Astrocyte (in vitro differentiated cells and primary cell): ENCODE measurements around the gene SNRNP25. TPM values are rescaled to one million over a fixed set of nuclear protein-coding genes. Genes with fewer than 3 reads are reported as not detected.
A peak's percentile ranks its signal among the peaks of the same experiment; 100 is the strongest.

Source experiments
- DNase-seq: peaks from one replicate; pipeline ENCODE4 v3.0.0-alpha.2; 2010; ENCODE audit warnings: low read depth
- FAIRE-seq: peaks from 2 replicates; lab custom pipeline; 2011; peaks lifted over from hg19 to GRCh38; lab: Jason Lieb, UNC
- H2AFZ ChIP-seq: 2 replicates; pipeline ENCODE4 v1.6.0; 2012; ENCODE audit warnings: low read depth, low read length, inconsistent platforms
- H3K27ac ChIP-seq: 2 replicates; pipeline ENCODE4 v1.5.1; 2011; ENCODE audit warnings: low read depth, low read length, inconsistent platforms
- H3K27me3 ChIP-seq: 2 replicates; pipeline ENCODE4 v1.6.0; 2011; ENCODE audit warnings: low read length, inconsistent platforms; ENCODE audit not compliant: insufficient read depth
- H3K36me3 ChIP-seq: 2 replicates; pipeline ENCODE4 v1.5.1; 2011; ENCODE audit warnings: low read length, inconsistent platforms; ENCODE audit not compliant: insufficient read depth
- H3K4me1 ChIP-seq: 2 replicates; pipeline ENCODE4 v1.5.1; 2011; ENCODE audit warnings: low read length, inconsistent platforms; ENCODE audit not compliant: insufficient read depth
- H3K4me2 ChIP-seq: 2 replicates; pipeline ENCODE4 v1.6.0; 2012; ENCODE audit warnings: low read length, inconsistent platforms
- H3K4me3 ChIP-seq: 2 replicates; pipeline ENCODE4 v1.5.1; 2011; ENCODE audit warnings: low read depth, mild to moderate bottlenecking, low read length, inconsistent platforms; ENCODE audit not compliant: insufficient read depth
- H3K79me2 ChIP-seq: 2 replicates; pipeline ENCODE4 v1.6.0; 2012; ENCODE audit warnings: mild to moderate bottlenecking, low read length, inconsistent platforms; ENCODE audit not compliant: insufficient read depth
- H3K9ac ChIP-seq: 2 replicates; pipeline ENCODE4 v1.6.0; 2012; ENCODE audit warnings: mild to moderate bottlenecking, low read length, inconsistent platforms
- H3K9me3 ChIP-seq: 2 replicates; pipeline ENCODE4 v1.5.1; 2012; ENCODE audit warnings: low read depth, mild to moderate bottlenecking, low read length, inconsistent platforms; ENCODE audit not compliant: insufficient read depth
- H4K20me1 ChIP-seq: 2 replicates; pipeline ENCODE4 v1.6.0; 2012; ENCODE audit warnings: low read length, inconsistent platforms; ENCODE audit not compliant: insufficient read depth
- H3K27ac Mint-ChIP-seq: one replicate; pipeline ENCODE4 v1.8.0; 2021; ENCODE audit warnings: mild to moderate bottlenecking, mixed read lengths; ENCODE audit not compliant: unreplicated experiment
- H3K27me3 Mint-ChIP-seq: one replicate; pipeline ENCODE4 v1.8.0; 2021; ENCODE audit warnings: low read depth, mixed read lengths; ENCODE audit not compliant: unreplicated experiment
- H3K36me3 Mint-ChIP-seq: one replicate; pipeline ENCODE4 v1.8.0; 2021; ENCODE audit warnings: low read depth, mixed read lengths; ENCODE audit not compliant: unreplicated experiment
- H3K4me1 Mint-ChIP-seq: one replicate; pipeline ENCODE4 v1.8.0; 2021; ENCODE audit warnings: low read depth, mixed read lengths; ENCODE audit not compliant: unreplicated experiment
- H3K4me3 Mint-ChIP-seq: one replicate; pipeline ENCODE4 v1.8.0; 2021; ENCODE audit warnings: mild to moderate bottlenecking, moderate library complexity, mixed read lengths; ENCODE audit not compliant: unreplicated experiment
- H3K9me3 Mint-ChIP-seq: one replicate; pipeline ENCODE4 v1.8.0; 2021; ENCODE audit warnings: mild to moderate bottlenecking, mixed read lengths; ENCODE audit not compliant: unreplicated experiment
- CTCF ChIP-seq: IDR thresholded peaks from 2 replicates; pipeline ENCODE4 v1.5.1; 2011; ENCODE audit warnings: low read depth, mild to moderate bottlenecking, inconsistent platforms, low read length, moderate library complexity; ENCODE audit not compliant: insufficient read depth
- EZH2 ChIP-seq: IDR thresholded peaks from 2 replicates; pipeline ENCODE4 v1.6.1; 2012; ENCODE audit warnings: mild to moderate bottlenecking, low read length, inconsistent platforms; ENCODE audit not compliant: insufficient read depth
- total RNA-seq: library from RNA; stranded (reverse); gene quantifications from 2 replicates; pipeline ENCODE4 v1.2.1, GENCODE V29; 2021

The SNRNP25 gene
- total RNA-seq, 1 donor from 2014 or later, result 34.1 TPM

DNA sequence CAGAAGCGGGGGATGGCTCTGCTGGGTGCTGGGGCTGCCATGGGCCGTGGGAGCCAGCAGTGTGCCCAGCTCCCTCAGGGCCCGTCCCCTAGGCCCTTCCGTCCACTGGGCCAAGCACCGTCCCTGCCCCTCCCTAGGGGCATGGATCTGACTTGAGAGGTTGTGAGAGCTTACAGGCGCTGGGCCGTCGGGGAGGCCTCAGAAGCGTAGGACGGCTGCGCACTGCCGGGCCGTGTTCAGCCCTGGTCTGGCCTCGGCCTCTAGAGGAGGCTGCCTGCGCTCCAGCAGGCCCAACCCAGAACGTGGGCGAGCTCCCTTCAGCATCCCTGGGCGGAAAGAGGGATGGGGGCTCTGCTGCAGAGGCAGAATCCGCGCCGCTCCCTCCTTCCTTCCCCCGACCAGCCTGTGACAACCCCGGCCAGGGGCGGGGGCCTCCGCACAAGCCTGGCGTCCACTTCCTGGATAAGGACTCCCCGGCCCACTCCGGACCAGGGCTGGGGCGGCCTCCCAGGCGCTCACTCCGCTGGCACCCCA is 23.7 kb downstream of the SNRNP25 start:
- peak overlapping the region; percentile 98 for H3K4me2 ChIP-seq
- DNase-seq (no peak), FAIRE-seq (no peak)
- peaks cover 12% of the 10 kb centered on the region for H4K20me1 ChIP-seq
- H3K79me2 ChIP-seq, result peaks cover 13% of the 10 kb centered on the region
- H3K27ac ChIP-seq, result peak overlapping the region; percentile 70
- H3K36me3 ChIP-seq, result peaks cover 2% of the 10 kb centered on the region
- peak overlapping the region; percentile 43 for H2AFZ ChIP-seq
- Mint-ChIP-seq H3K4me1 (peaks cover 36% of the 10 kb centered on the region), H3K4me3 (peak overlapping the region; percentile 34), H3K27me3 (no peaks in the 10 kb centered on the region), H3K36me3 (peaks cover 3% of the 10 kb centered on the region), H3K9me3 (no peaks in the 10 kb centered on the region), H3K27ac (peak overlapping the region; percentile 26)
- peak overlapping the region; percentile 89 for H3K9ac ChIP-seq
- no peaks in the 10 kb centered on the region for H3K9me3 ChIP-seq
- peak overlapping the region; percentile 69 for H3K4me3 ChIP-seq
- no peak for TF ChIP-seq CTCF
- TF ChIP-seq EZH2, result no peak
- H3K4me1 ChIP-seq, result peaks cover 53% of the 10 kb centered on the region
- no peaks in the 10 kb centered on the region for H3K27me3 ChIP-seq

- Histone ChIP-seq H3K27ac (peak within 1 kb of the TSS; percentile 70), H3K79me2 (peaks cover 13% of the 10 kb centered on the region)
Observed at GRCh38 chr16:77807-78443, 24.3 kb downstream of the SNRNP25 start, which contains the start of gene MPG. MPG (plus strand) TSS chr16:78225; CDS start chr16:78310, 85 bp downstream.

More at GRCh38 chr16:77807-78443, 24.3 kb downstream of the SNRNP25 start, which contains the start of gene MPG:
- Histone ChIP-seq H2AFZ (peak within 1 kb of the TSS; percentile 43), H3K36me3 (peaks cover 2% of the 10 kb centered on the region), H3K27me3 (no peaks in the 10 kb centered on the region), H3K9me3 (no peaks in the 10 kb centered on the region), H3K9ac (peak within 1 kb of the TSS; percentile 89), H4K20me1 (peaks cover 17% of the 10 kb centered on the region), H3K4me1 (peaks cover 52% of the 10 kb centered on the region), H3K4me3 (peak within 1 kb of the TSS; percentile 69), H3K4me2 (peak within 1 kb of the TSS; percentile 98)
- no peak for TF ChIP-seq EZH2
- TF ChIP-seq CTCF, result no peak
- Mint-ChIP-seq H3K4me3 (peak within 1 kb of the TSS; percentile 93), H3K4me1 (peaks cover 35% of the 10 kb centered on the region), H3K27me3 (no peaks in the 10 kb centered on the region), H3K27ac (peak within 1 kb of the TSS; percentile 26), H3K9me3 (no peaks in the 10 kb centered on the region), H3K36me3 (peaks cover 5% of the 10 kb centered on the region)
- no peak for FAIRE-seq
- peak; percentile 42 for DNase-seq
